ENCODE data around the gene NCDN.
A peak's percentile ranks its signal among the peaks of the same experiment; 100 is the strongest.

NCDN gene

GRCh38 chr1:35561972-35562680, 4.5 kb downstream of the NCDN start:
- DNase-seq (ENCODE audit: low read depth) = no peak
- no peak overlapping the region for H3K4me3 ChIP-seq (ENCODE audit: low read depth, low read length)
- in situ Hi-C loops (cut with HindIII; ENCODE audit: low sequenced_read_pairs) = no loop called here
- TF ChIP-seq CTCF (IDR thresholded peaks at IDR 0.05; ENCODE audit: low read depth, low read length, missing control alignments) = no peak

- in situ Hi-C loops (cut with HindIII; ENCODE audit: low sequenced_read_pairs) = no loop called here
- TF ChIP-seq CTCF (IDR thresholded peaks at IDR 0.05; ENCODE audit: low read depth, low read length, missing control alignments) = no peak
- DNase-seq (ENCODE audit: low read depth) = no peak
Observed at GRCh38 chr1:35563166-35563565, 5.6 kb downstream of the NCDN start.

GRCh38 chr1:35564037-35564883, 6.7 kb downstream of the NCDN start:
- in situ Hi-C loops (cut with HindIII; ENCODE audit: low sequenced_read_pairs) = no loop called here
- H3K4me3 ChIP-seq (ENCODE audit: low read depth, low read length) = no peak overlapping the region
- TF ChIP-seq CTCF (IDR thresholded peaks at IDR 0.05; ENCODE audit: low read depth, low read length, missing control alignments) = peak; percentile 75
- DNase-seq (ENCODE audit: low read depth) = peak; percentile 73

More at GRCh38 chr1:35563166-35563565, 5.6 kb downstream of the NCDN start:
- no peak overlapping the region for H3K4me3 ChIP-seq (ENCODE audit: low read depth, low read length)

- no peak for DNase-seq (ENCODE audit: low read depth)
Observed at GRCh38 chr1:35564884-35565741, 7.5 kb downstream of the NCDN start.

GRCh38 chr1:35565742-35566133, 8.1 kb downstream of the NCDN start:
- TF ChIP-seq CTCF (IDR thresholded peaks at IDR 0.05; ENCODE audit: low read depth, low read length, missing control alignments) = no peak
- no peak overlapping the region for H3K4me3 ChIP-seq (ENCODE audit: low read depth, low read length)
- DNase-seq (ENCODE audit: low read depth) = no peak
- in situ Hi-C loops (cut with HindIII; ENCODE audit: low sequenced_read_pairs) = loop anchor here (5.0 kb wide), 1 partner anchor 162 kb away; no protein-coding TSS in a partner anchor

More at GRCh38 chr1:35564884-35565741, 7.5 kb downstream of the NCDN start:
- TF ChIP-seq CTCF (IDR thresholded peaks at IDR 0.05; ENCODE audit: low read depth, low read length, missing control alignments) = no peak
- in situ Hi-C loops (cut with HindIII; ENCODE audit: low sequenced_read_pairs) = loop anchor here (5.0 kb wide), 1 partner anchor 162 kb away; no protein-coding TSS in a partner anchor
- H3K4me3 ChIP-seq (ENCODE audit: low read depth, low read length) = no peak overlapping the region

Measured in astrocyte of the cerebellum (primary cell).